Esophagus (tissue), 2 donors: ENCODE results near the gene ITGB3. TPM values are rescaled to one million over a fixed set of nuclear protein-coding genes. Genes with fewer than 3 reads are reported as not detected.

Experiments
- H3K27ac ChIP-seq, 2 donors: one replicate each; pipeline ENCODE4 v1.5.1; 2013; ENCODE audit warnings: low read depth in 2 of 2, mild to moderate bottlenecking in 2 of 2, inconsistent platforms in 1 of 2, low read length in 1 of 2, moderate library complexity in 1 of 2
- H3K27me3 ChIP-seq, 2 donors: one replicate each; pipeline ENCODE4 v1.6.1; 2013; ENCODE audit warnings: low read length in 2 of 2, control low read depth in 1 of 2, mild to moderate bottlenecking in 1 of 2; ENCODE audit not compliant: insufficient read depth in 2 of 2, control insufficient read depth in 1 of 2
- H3K36me3 ChIP-seq, 2 donors: one replicate each; pipeline ENCODE4 v1.6.1; 2013; ENCODE audit warnings: low read length in 1 of 2; ENCODE audit not compliant: control insufficient read depth in 2 of 2, insufficient read depth in 2 of 2
- H3K4me1 ChIP-seq, 2 donors: one replicate each; pipeline ENCODE4 v1.6.1; 2013; ENCODE audit warnings: low read length in 1 of 2; ENCODE audit not compliant: control insufficient read depth in 2 of 2, insufficient read depth in 2 of 2
- H3K4me3 ChIP-seq, 2 donors: one replicate each; pipeline ENCODE4 v1.5.1; 2013; ENCODE audit warnings: low read length in 2 of 2, mild to moderate bottlenecking in 2 of 2, low read depth in 1 of 2, moderate library complexity in 1 of 2
- H3K9me3 ChIP-seq, 2 donors: one replicate each; pipeline ENCODE4 v1.6.1; 2013; ENCODE audit warnings: mild to moderate bottlenecking in 2 of 2, low read depth in 1 of 2, low read length in 1 of 2, moderate library complexity in 1 of 2; ENCODE audit not compliant: control insufficient read depth in 2 of 2, insufficient read depth in 1 of 2
- WGBS, 2 donors: extraction: QIAGEN DNeasy Blood & Tissue Kit; methylation state at CpG; one replicate each; pipeline ENCODE4 v1.1.7; 2013; 5-methylcytosine and 5-hydroxymethylcytosine counted together
- polyA plus RNA-seq, 2 donors: library from polyadenylated mRNA; stranded (reverse); fragments of 200-250 nt; gene quantifications; one replicate each; pipeline ENCODE4 v1.2.3, GENCODE V29; 2013
- donor health status: healthy with polysubstance abuse.
- donor health status: Bipolar disorder and iron deficiency.

Gene ITGB3
- polyA plus RNA-seq, 2 donors, result 0.71 to 1.0 TPM

- no peaks in the 10 kb centered on the region for H3K27me3 ChIP-seq
- H3K4me3 ChIP-seq, result no peak overlapping the region
- 89 to 91% methylated on average over 3 of the region's 3 CpGs for WGBS, 2 donors
- no peaks in the 10 kb centered on the region for H3K4me1 ChIP-seq
- H3K36me3 ChIP-seq, result no peaks in the 10 kb centered on the region
- H3K9me3 ChIP-seq, result no peaks in the 10 kb centered on the region
- H3K27ac ChIP-seq, result no peak overlapping the region
These were observed 64.7 kb downstream of the ITGB3 start for GRCh38 chr17:47318197-47318918.

DNA sequence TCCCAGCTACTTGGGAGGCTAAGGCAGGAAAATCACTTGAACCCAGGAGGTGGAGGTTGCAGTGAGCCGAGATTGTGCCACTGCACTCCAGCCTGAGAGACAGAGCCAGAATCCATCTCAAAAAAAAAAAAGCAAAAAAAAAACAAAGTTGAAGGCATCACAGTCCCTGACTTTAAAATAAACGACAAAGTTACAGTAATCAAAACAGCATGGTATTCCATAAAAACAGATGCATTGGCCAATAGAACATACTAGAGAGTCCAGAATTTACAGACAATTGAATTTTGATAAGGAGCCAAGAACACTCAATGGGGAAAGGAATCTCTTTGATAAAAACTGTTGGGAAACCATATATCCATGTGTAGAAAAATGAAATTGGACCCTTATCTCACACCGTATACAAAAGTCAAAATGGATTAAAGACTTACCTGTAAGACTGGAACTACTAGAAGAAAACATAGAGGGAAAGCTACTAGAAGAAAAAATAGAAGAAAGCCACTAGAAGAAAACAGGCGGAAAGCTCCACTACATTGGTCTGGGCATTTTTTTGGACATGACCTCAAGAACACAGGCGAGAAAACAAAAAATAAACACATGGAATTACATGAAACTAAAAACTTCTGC lies 67.4 kb downstream of the ITGB3 start:
- H3K4me3 ChIP-seq, result no peak overlapping the region
- no peaks in the 10 kb centered on the region for H3K4me1 ChIP-seq
- no peak overlapping the region for H3K27ac ChIP-seq
- WGBS, 2 donors, result 82 to 84% methylated on average over 5 of the region's 5 CpGs
- H3K36me3 ChIP-seq, result no peaks in the 10 kb centered on the region
- no peaks in the 10 kb centered on the region for H3K9me3 ChIP-seq
- H3K27me3 ChIP-seq, result no peaks in the 10 kb centered on the region

GRCh38 chr17:47323382-47324223 lies 70.0 kb downstream of the ITGB3 start, which contains the start of gene EFCAB13:
EFCAB13 (plus strand) TSS chr17:47323955; CDS start chr17:47328354, 4,399 bp downstream.
- H3K36me3 ChIP-seq, result no peaks in the 10 kb centered on the region

DNA sequence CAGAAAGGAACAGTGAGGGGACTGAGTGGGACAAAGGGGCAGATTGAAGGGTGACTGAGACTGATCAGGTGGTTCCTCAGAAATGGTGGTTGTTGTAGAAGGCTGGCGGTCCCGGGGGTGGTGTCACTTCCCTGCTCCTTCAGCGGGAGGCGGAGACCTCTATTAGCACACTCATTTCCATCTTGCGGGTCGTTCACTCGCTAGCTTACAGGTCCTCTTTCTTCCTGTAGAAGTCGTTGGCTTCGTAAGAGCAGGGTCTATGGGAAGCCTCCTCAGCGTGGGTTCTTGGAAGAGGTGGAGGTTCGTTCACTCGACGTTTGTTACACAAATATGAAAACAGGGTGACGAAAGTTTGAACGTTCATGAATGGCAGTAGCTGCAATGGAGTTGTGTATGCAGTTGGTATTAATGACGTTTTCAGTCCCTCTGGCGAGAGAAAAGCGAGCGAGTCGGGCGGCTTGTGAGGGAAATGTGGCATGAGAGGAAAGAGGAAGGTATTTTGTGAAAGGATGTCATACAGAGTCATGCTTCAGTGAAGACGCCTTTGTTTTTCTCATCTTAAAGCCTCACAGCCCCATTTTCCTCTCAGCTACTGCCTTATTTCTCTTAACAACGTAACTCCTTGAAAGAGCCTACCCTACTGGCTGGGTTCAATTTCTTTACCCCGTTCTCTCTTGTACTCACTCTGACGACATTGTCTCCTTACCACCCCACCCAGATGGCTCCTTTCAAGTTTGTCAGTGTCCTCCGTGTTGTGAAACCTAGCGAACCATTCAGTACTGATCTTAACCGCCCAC lies 70.8 kb downstream of the ITGB3 start:
- Histone ChIP-seq H3K9me3 (no peaks in the 10 kb centered on the region), H3K4me1 (no peaks in the 10 kb centered on the region), H3K4me3 (peak overlapping the region; percentile 58 to 72), H3K27ac (peak overlapping the region; percentile 86 to 90), H3K27me3 (no peaks in the 10 kb centered on the region), H3K36me3 (no peaks in the 10 kb centered on the region)
- 14 to 19% methylated on average over 28 of the region's 28 CpGs for WGBS, 2 donors

More at GRCh38 chr17:47323382-47324223, 70.0 kb downstream of the ITGB3 start, which contains the start of gene EFCAB13:
- Histone ChIP-seq H3K4me3 (peak within 1 kb of the TSS; percentile 58 to 72), H3K9me3 (no peaks in the 10 kb centered on the region), H3K27ac (peak within 1 kb of the TSS; percentile 86 to 90), H3K27me3 (no peaks in the 10 kb centered on the region), H3K4me1 (no peaks in the 10 kb centered on the region)
- WGBS, 2 donors, result 1% methylated on average over 70 to 72 of the region's 72 CpGs

GRCh38 chr17:47325176-47325575 lies 71.5 kb downstream of the ITGB3 start:
- Histone ChIP-seq H3K36me3 (no peaks in the 10 kb centered on the region), H3K4me1 (no peaks in the 10 kb centered on the region), H3K4me3 (no peak overlapping the region), H3K27me3 (no peaks in the 10 kb centered on the region), H3K9me3 (no peaks in the 10 kb centered on the region), H3K27ac (no peak overlapping the region)
- 92 to 100% methylated on average over 1 of the region's 1 CpG for WGBS, 2 donors

DNA sequence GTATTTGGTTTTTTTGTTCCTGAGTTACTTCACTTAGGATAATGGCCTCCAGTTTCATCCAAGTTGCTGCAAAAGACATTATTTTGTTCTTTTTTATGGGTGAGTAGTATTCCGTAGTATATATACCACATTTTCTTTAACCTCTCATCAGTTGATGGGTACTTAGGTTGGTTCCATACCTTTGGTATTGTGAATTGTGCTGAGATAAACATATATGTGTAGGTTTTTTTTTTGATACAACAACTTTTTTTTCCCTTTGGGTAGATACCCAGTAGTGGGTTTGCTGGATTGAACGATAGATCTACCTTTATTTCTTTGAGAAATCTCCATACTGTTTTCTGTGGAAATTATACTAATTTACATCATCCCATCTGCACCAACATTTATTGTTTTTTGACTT lies 76.9 kb downstream of the ITGB3 start:
- no peaks in the 10 kb centered on the region for H3K36me3 ChIP-seq
- H3K4me3 ChIP-seq, result no peak overlapping the region
- no peaks in the 10 kb centered on the region for H3K27me3 ChIP-seq
- no peak overlapping the region for H3K27ac ChIP-seq
- H3K9me3 ChIP-seq, result no peaks in the 10 kb centered on the region
- 98 to 99% methylated on average over 2 of the region's 2 CpGs for WGBS, 2 donors
- H3K4me1 ChIP-seq, result no peaks in the 10 kb centered on the region

DNA sequence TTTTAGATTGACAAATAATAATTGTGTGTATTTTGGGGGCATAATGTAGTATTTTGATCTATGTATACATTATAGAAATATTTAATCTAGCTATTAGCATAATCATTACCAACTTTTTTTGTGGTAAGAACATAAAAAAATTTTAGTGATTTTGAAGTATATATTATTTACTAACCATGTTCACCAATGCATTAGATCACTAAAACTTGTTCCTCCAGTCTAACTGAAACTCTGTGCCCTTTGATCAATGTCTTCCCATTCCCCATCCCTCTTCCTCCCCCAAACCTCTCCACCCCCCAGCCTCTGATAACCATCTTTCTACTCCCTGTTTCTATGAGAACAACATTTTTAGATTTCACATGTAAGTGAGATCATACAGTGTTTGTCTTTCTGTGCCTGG lies 78.7 kb downstream of the ITGB3 start:
- Histone ChIP-seq H3K36me3 (no peaks in the 10 kb centered on the region), H3K27ac (no peak overlapping the region), H3K9me3 (no peaks in the 10 kb centered on the region), H3K27me3 (no peaks in the 10 kb centered on the region), H3K4me3 (no peak overlapping the region), H3K4me1 (no peaks in the 10 kb centered on the region)

GRCh38 chr17:47335101-47335936 lies 81.7 kb downstream of the ITGB3 start:
- no peaks in the 10 kb centered on the region for H3K9me3 ChIP-seq
- 85 to 90% methylated on average over 4 of the region's 4 CpGs for WGBS, 2 donors
- no peaks in the 10 kb centered on the region for H3K36me3 ChIP-seq
- no peaks in the 10 kb centered on the region for H3K27me3 ChIP-seq
- H3K4me1 ChIP-seq, result no peaks in the 10 kb centered on the region
- no peak overlapping the region for H3K27ac ChIP-seq
- no peak overlapping the region for H3K4me3 ChIP-seq
